ENCODE results near the gene ATP5PB. TPM values are rescaled to one million over a fixed set of nuclear protein-coding genes. Genes with fewer than 3 reads are reported as not detected.

ATP5PB gene
- total RNA-seq, 1 experiment from 2014 or later: 323 TPM

DNA sequence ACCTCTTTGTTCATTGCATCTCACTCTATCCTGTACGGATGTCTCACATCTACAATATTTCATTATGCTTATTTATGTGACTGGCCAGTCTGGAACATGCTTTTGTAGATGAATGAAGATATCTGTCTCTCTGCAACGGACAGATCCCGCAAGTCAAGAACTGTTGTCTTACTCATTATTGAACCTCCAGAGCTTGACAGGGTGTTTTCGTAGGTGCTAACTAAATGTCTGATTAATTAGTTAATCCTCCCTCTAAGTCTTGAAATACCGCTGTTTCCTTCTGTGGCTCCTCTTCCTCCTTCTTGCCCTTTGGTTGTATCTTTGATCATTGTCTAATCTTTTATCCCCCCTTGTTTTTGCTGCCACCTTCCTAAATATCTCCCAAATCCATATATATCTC, 21.3 kb downstream of the ATP5PB start:
- ChIA-PET RAD21 (ENCODE audit: low non-redundant PET in 1 of 2, low total read pairs in 2 of 2, uncharacterized antibody in 2 of 2, unreplicated experiment in 2 of 2) (no interaction called here), CTCF (no interaction called here), POLR2A (no interaction called here)
- no peak for TF ChIP-seq CBX3 (IDR thresholded peaks at IDR 0.05; ENCODE audit: low read depth)
- no peak for TF ChIP-seq CTCF (IDR thresholded peaks at IDR 0.05 in 2 of 3, conservative IDR thresholded peaks at IDR 0.05 in 1 of 3; ENCODE audit: borderline replicate concordance in 1 of 3, insufficient read depth in 1 of 3, low read depth in 2 of 3, low read length in 2 of 3)
- TF ChIP-seq ZFX (IDR thresholded peaks at IDR 0.05): no peak
- TF ChIP-seq EZH2phosphoT487 (IDR thresholded peaks at IDR 0.05; ENCODE audit: borderline replicate concordance): no peak
- TF ChIP-seq POLR2AphosphoS5 (IDR thresholded peaks at IDR 0.05; ENCODE audit: low read depth, low read length): no peak
- no peak for TF ChIP-seq RAD21 (IDR thresholded peaks at IDR 0.05; ENCODE audit: low read depth)
- no peak for TF ChIP-seq ELF1 (IDR thresholded peaks at IDR 0.05; ENCODE audit: borderline replicate concordance, low read depth)
- TF ChIP-seq FOSL1 (IDR thresholded peaks at IDR 0.05; ENCODE audit: low read depth): no peak
- TF ChIP-seq POLR2A (IDR thresholded peaks at IDR 0.05; ENCODE audit: borderline replicate concordance, extremely low read depth, insufficient read depth, insufficient read length): no peak
- Histone ChIP-seq H3K9ac (ENCODE audit: low read length) (no peak overlapping the region), H3K27me3 (ENCODE audit: insufficient read depth, low read length) (no peaks in the 10 kb centered on the region), H3K9me3 (ENCODE audit: control insufficient read depth in 1 of 2, insufficient read depth in 1 of 2, low read depth in 1 of 2, low read length in 2 of 2) (no peaks in the 10 kb centered on the region), H3K4me3 (replicated peaks in 1 of 2; ENCODE audit: low read depth in 1 of 2, low read length in 2 of 2) (no peak overlapping the region), H2AFZ (ENCODE audit: low read depth, low read length, poor library complexity, severe bottlenecking) (no peak overlapping the region), H3K9me2 (ENCODE audit: insufficient read depth) (no peaks in the 10 kb centered on the region), H4K20me1 (ENCODE audit: insufficient read depth) (no peaks in the 10 kb centered on the region), H3K79me2 (ENCODE audit: insufficient read depth, low read length) (no peaks in the 10 kb centered on the region), H3K4me2 (ENCODE audit: low read length) (no peak overlapping the region), H3K27ac (ENCODE audit: low read depth, low read length) (no peak overlapping the region), H3K36me3 (ENCODE audit: control insufficient read depth in 1 of 2, insufficient read depth in 2 of 2, low read length in 2 of 2) (no peaks in the 10 kb centered on the region), H3K4me1 (ENCODE audit: control insufficient read depth in 1 of 2, insufficient read depth in 2 of 2, low read length in 2 of 2) (no peaks in the 10 kb centered on the region)
- DNase-seq (ENCODE audit: low read depth, low spot score) (no peak), ATAC-seq (no peak)
- intact Hi-C loops (cut with micrococcal nuclease): no loop called here
- BruUV-seq (replicated peaks): no TSS peak

DNA sequence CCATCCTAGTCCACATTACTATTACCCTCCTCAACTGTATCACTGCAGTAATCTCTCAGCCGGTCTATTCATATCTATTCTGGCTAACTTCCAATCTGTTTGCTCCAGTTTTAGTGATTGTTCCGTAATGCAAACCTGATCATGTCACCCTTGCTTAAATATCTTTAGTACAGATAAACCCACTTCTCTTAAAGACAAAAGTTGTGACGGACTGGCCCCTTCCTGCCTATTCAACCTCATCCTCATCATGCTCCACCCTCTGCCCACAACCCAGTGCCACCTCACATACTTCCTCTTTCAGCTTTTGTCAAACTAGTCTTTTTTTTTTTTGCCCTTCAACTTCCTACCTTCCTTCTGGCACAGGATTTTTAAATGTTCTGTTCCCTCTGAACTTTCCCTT, 21.7 kb downstream of the ATP5PB start:
- H2AFZ ChIP-seq (ENCODE audit: low read depth, low read length, poor library complexity, severe bottlenecking): no peak overlapping the region
- H3K9me2 ChIP-seq (ENCODE audit: insufficient read depth): no peaks in the 10 kb centered on the region
- no peak overlapping the region for H3K4me2 ChIP-seq (ENCODE audit: low read length)
- no TSS peak for BruUV-seq (replicated peaks)
- H3K9me3 ChIP-seq (ENCODE audit: control insufficient read depth in 1 of 2, insufficient read depth in 1 of 2, low read depth in 1 of 2, low read length in 2 of 2): no peaks in the 10 kb centered on the region
- intact Hi-C loops (cut with micrococcal nuclease): no loop called here
- ATAC-seq: no peak
- H4K20me1 ChIP-seq (ENCODE audit: insufficient read depth): no peaks in the 10 kb centered on the region
- RAD21 ChIA-PET (ENCODE audit: low non-redundant PET in 1 of 2, low total read pairs in 2 of 2, uncharacterized antibody in 2 of 2, unreplicated experiment in 2 of 2): no interaction called here
- H3K27me3 ChIP-seq (ENCODE audit: insufficient read depth, low read length): no peaks in the 10 kb centered on the region
- H3K79me2 ChIP-seq (ENCODE audit: insufficient read depth, low read length): no peaks in the 10 kb centered on the region
- no peak overlapping the region for H3K4me3 ChIP-seq (replicated peaks in 1 of 2; ENCODE audit: low read depth in 1 of 2, low read length in 2 of 2)
- POLR2A ChIA-PET: no interaction called here
- no peak for TF ChIP-seq MAX (IDR thresholded peaks at IDR 0.05)
- no peak for TF ChIP-seq ZNF274 (IDR thresholded peaks at IDR 0.05; ENCODE audit: low read depth, low read length)
- CTCF ChIA-PET: no interaction called here
- H3K4me1 ChIP-seq (ENCODE audit: control insufficient read depth in 1 of 2, insufficient read depth in 2 of 2, low read length in 2 of 2): no peaks in the 10 kb centered on the region
- no peaks in the 10 kb centered on the region for H3K36me3 ChIP-seq (ENCODE audit: control insufficient read depth in 1 of 2, insufficient read depth in 2 of 2, low read length in 2 of 2)
- no peak overlapping the region for H3K9ac ChIP-seq (ENCODE audit: low read length)
- DNase-seq (ENCODE audit: low read depth, low spot score): no peak
- no peak overlapping the region for H3K27ac ChIP-seq (ENCODE audit: low read depth, low read length)

Data from HCT116 (cell line).